Neural progenitor cell (in vitro differentiated cells): Measurements from ENCODE around the gene ZNF787. TPM values are rescaled to one million over a fixed set of nuclear protein-coding genes. Genes with fewer than 3 reads are reported as not detected.
A peak's percentile ranks its signal among the peaks of the same experiment; 100 is the strongest.

ENCODE experiments used
- DNase-seq: peaks from one replicate; pipeline ENCODE4 v3.0.0-alpha.2; 2016; ENCODE audit warnings: low spot score
- H2AFZ ChIP-seq: fragments of 200-600 bp; sonication (generic); replicated peaks from 2 replicates; pipeline ENCODE4 v1.6.1; 2016; ENCODE audit warnings: antibody characterized with exemption
- H3F3A ChIP-seq: fragments of 200-600 bp; sonication (generic); 2 replicates; pipeline ENCODE4 v1.6.1; 2016; ENCODE audit warnings: antibody characterized with exemption, low read depth
- H3K27ac ChIP-seq: fragments of 200-600 bp; sonication (generic); 2 replicates; pipeline ENCODE4 v1.5.1; 2016; ENCODE audit warnings: mild to moderate bottlenecking
- H3K27me3 ChIP-seq: fragments of 200-600 bp; sonication (generic); 2 replicates; pipeline ENCODE4 v1.6.1; 2016; ENCODE audit warnings: mild to moderate bottlenecking, moderate library complexity
- H3K36me3 ChIP-seq: fragments of 200-600 bp; sonication (generic); 2 replicates; pipeline ENCODE4 v1.5.1; 2016
- H3K4me1 ChIP-seq: fragments of 200-600 bp; sonication (generic); 2 replicates; pipeline ENCODE4 v1.6.1; 2016; ENCODE audit warnings: mixed run types
- H3K4me2 ChIP-seq: fragments of 200-600 bp; sonication (generic); 2 replicates; pipeline ENCODE4 v1.6.1; 2016
- H3K4me3 ChIP-seq: fragments of 200-600 bp; sonication (generic); 2 replicates; pipeline ENCODE4 v1.5.1; 2016
- H3K79me2 ChIP-seq: fragments of 200-600 bp; sonication (generic); 2 replicates; pipeline ENCODE4 v1.6.1; 2016; ENCODE audit warnings: low read depth
- H3K9ac ChIP-seq: fragments of 200-600 bp; sonication (generic); 2 replicates; pipeline ENCODE4 v1.6.1; 2016
- H3K9me3 ChIP-seq: fragments of 200-600 bp; sonication (generic); 2 replicates; pipeline ENCODE4 v1.5.1; 2016; ENCODE audit warnings: low read depth
- H4K20me1 ChIP-seq: fragments of 200-600 bp; sonication (generic); 2 replicates; pipeline ENCODE4 v1.6.1; 2016; ENCODE audit warnings: low read depth
- H3K27ac Mint-ChIP-seq: 3 replicates; pipeline ENCODE4 v1.8.0; 2021; ENCODE audit warnings: mixed read lengths
- H3K27me3 Mint-ChIP-seq: 2 replicates; pipeline ENCODE4 v1.8.0; 2022; ENCODE audit warnings: low read depth, mild to moderate bottlenecking, inconsistent platforms, moderate library complexity, mixed read lengths; ENCODE audit not compliant: insufficient read depth
- H3K36me3 Mint-ChIP-seq: 3 replicates; pipeline ENCODE4 v1.8.0; 2021; ENCODE audit warnings: mixed read lengths
- H3K4me1 Mint-ChIP-seq: 3 replicates; pipeline ENCODE4 v1.8.0; 2021; ENCODE audit warnings: mixed read lengths
- H3K4me3 Mint-ChIP-seq: 3 replicates; pipeline ENCODE4 v1.8.0; 2021; ENCODE audit warnings: mild to moderate bottlenecking, moderate library complexity, mixed read lengths
- H3K9me3 Mint-ChIP-seq: 3 replicates; pipeline ENCODE4 v1.8.0; 2020; ENCODE audit warnings: mixed read lengths
- CTCF ChIP-seq: fragments of 200-600 bp; sonication (generic); IDR thresholded peaks from 2 replicates; pipeline ENCODE4 v1.5.1; 2017; ENCODE audit warnings: antibody characterized with exemption, mild to moderate bottlenecking
- EZH2 ChIP-seq: fragments of 200-600 bp; sonication (generic); IDR thresholded peaks from 2 replicates; pipeline ENCODE4 v1.6.1; 2017; ENCODE audit warnings: antibody characterized with exemption, mild to moderate bottlenecking, moderate library complexity
- EZH2phosphoT487 ChIP-seq: fragments of 200-600 bp; sonication (generic); IDR thresholded peaks from 2 replicates; pipeline ENCODE4 v1.6.1; 2017; ENCODE audit warnings: antibody characterized with exemption
- total RNA-seq: library from RNA; depleted of rRNA; stranded (reverse); fragments of >200 nt; gene quantifications from 2 replicates; pipeline ENCODE4 v1.2.3, GENCODE V29; 2015; ENCODE audit warnings: low replicate concordance

Gene ZNF787
- total RNA-seq, 1 donor from 2014 or later, result 2.2 TPM

GRCh38 chr19:56125806-56126590, 4.9 kb upstream of the ZNF787 start:
- TF ChIP-seq CTCF, result no peak
- no peak for TF ChIP-seq EZH2phosphoT487
- TF ChIP-seq EZH2, result no peak
- no peaks in the 10 kb centered on the region for H3K79me2 ChIP-seq
- DNase-seq, result no peak
- no peaks in the 10 kb centered on the region for H3K9me3 Mint-ChIP-seq
- peaks cover 8% of the 10 kb centered on the region for H3K4me1 ChIP-seq
- no peak overlapping the region for H3K4me3 ChIP-seq
- peak overlapping the region; percentile 63 for H2AFZ ChIP-seq
- H4K20me1 ChIP-seq, result no peaks in the 10 kb centered on the region
- H3K4me2 ChIP-seq, result peak overlapping the region; percentile 31
- H3K4me3 Mint-ChIP-seq, result peak overlapping the region; percentile 35
- no peaks in the 10 kb centered on the region for H3K27me3 Mint-ChIP-seq
- no peaks in the 10 kb centered on the region for H3K27me3 ChIP-seq
- no peak overlapping the region for H3K9ac ChIP-seq
- no peaks in the 10 kb centered on the region for H3K9me3 ChIP-seq
- H3K4me1 Mint-ChIP-seq, result peaks cover 14% of the 10 kb centered on the region
- H3K36me3 Mint-ChIP-seq, result no peaks in the 10 kb centered on the region
- no peaks in the 10 kb centered on the region for H3K36me3 ChIP-seq
- peak overlapping the region; percentile 59 for H3K27ac Mint-ChIP-seq
- no peak overlapping the region for H3K27ac ChIP-seq
- peaks cover 9% of the 10 kb centered on the region for H3F3A ChIP-seq

- Mint-ChIP-seq H3K27me3 (no peaks in the 10 kb centered on the region), H3K9me3 (no peaks in the 10 kb centered on the region), H3K27ac (no peak overlapping the region), H3K36me3 (no peaks in the 10 kb centered on the region), H3K4me3 (no peak overlapping the region), H3K4me1 (peaks cover 18% of the 10 kb centered on the region)
- Histone ChIP-seq H3K4me1 (peaks cover 12% of the 10 kb centered on the region), H4K20me1 (peaks cover 10% of the 10 kb centered on the region), H3K9ac (no peak overlapping the region), H3K79me2 (peaks cover 11% of the 10 kb centered on the region), H3K4me2 (no peak overlapping the region), H3F3A (peaks cover 9% of the 10 kb centered on the region), H3K27ac (no peak overlapping the region), H2AFZ (no peak overlapping the region), H3K4me3 (no peak overlapping the region), H3K36me3 (no peaks in the 10 kb centered on the region), H3K27me3 (no peaks in the 10 kb centered on the region), H3K9me3 (no peaks in the 10 kb centered on the region)
- DNase-seq, result no peak
- TF ChIP-seq EZH2phosphoT487, result no peak
Measured at GRCh38 chr19:56124578-56124977, 3.5 kb upstream of the ZNF787 start.

GRCh38 chr19:56123266-56123891, 2.3 kb upstream of the ZNF787 start:
- Mint-ChIP-seq H3K27me3 (no peaks in the 10 kb centered on the region), H3K4me3 (peak overlapping the region; percentile 13), H3K4me1 (peaks cover 28% of the 10 kb centered on the region), H3K27ac (no peak overlapping the region), H3K9me3 (no peaks in the 10 kb centered on the region), H3K36me3 (no peaks in the 10 kb centered on the region)
- no peak overlapping the region for H3K4me3 ChIP-seq
- H3K36me3 ChIP-seq, result no peaks in the 10 kb centered on the region
- H3F3A ChIP-seq, result peaks cover 9% of the 10 kb centered on the region
- peaks cover 22% of the 10 kb centered on the region for H4K20me1 ChIP-seq
- no peak overlapping the region for H2AFZ ChIP-seq
- H3K9me3 ChIP-seq, result no peaks in the 10 kb centered on the region
- H3K79me2 ChIP-seq, result peaks cover 23% of the 10 kb centered on the region
- H3K4me2 ChIP-seq, result no peak overlapping the region
- H3K27ac ChIP-seq, result no peak overlapping the region
- no peak for TF ChIP-seq EZH2
- no peaks in the 10 kb centered on the region for H3K27me3 ChIP-seq
- DNase-seq, result no peak
- no peak overlapping the region for H3K9ac ChIP-seq
- H3K4me1 ChIP-seq, result peaks cover 12% of the 10 kb centered on the region

GRCh38 chr19:56120371-56121179, 520 bp downstream of the ZNF787 start:
- Histone ChIP-seq H3K27me3 (no peaks in the 10 kb centered on the region), H3K4me2 (peak overlapping the region; percentile 79), H3K9me3 (no peaks in the 10 kb centered on the region), H3F3A (peaks cover 9% of the 10 kb centered on the region), H3K4me3 (peak overlapping the region; percentile 73), H2AFZ (no peak overlapping the region), H3K79me2 (peaks cover 51% of the 10 kb centered on the region), H3K4me1 (peaks cover 5% of the 10 kb centered on the region), H3K36me3 (no peaks in the 10 kb centered on the region), H3K27ac (peak overlapping the region; percentile 91), H4K20me1 (peaks cover 50% of the 10 kb centered on the region), H3K9ac (peak overlapping the region; percentile 66)
- H3K9me3 Mint-ChIP-seq, result no peaks in the 10 kb centered on the region
- TF ChIP-seq CTCF (no peak), EZH2phosphoT487 (no peak), EZH2 (no peak)
- H3K27me3 Mint-ChIP-seq, result no peaks in the 10 kb centered on the region
- H3K36me3 Mint-ChIP-seq, result peaks cover 2% of the 10 kb centered on the region
- DNase-seq, result peak; percentile 74
- H3K4me3 Mint-ChIP-seq, result peak overlapping the region; percentile 87
- H3K4me1 Mint-ChIP-seq, result peaks cover 27% of the 10 kb centered on the region
- no peak overlapping the region for H3K27ac Mint-ChIP-seq
